CD4-positive, CD25-positive, alpha-beta regulatory T cell (primary cell): ENCODE measurements around the gene RRP9. TPM values are rescaled to one million over a fixed set of nuclear protein-coding genes. Genes with fewer than 3 reads are reported as not detected.
"Not testable (repeated sequence)": the region's sequence is repeated elsewhere in the genome, so short reads cannot be mapped to it uniquely, and the experiment has no call there.

ENCODE experiments used
- ATAC-seq, 2 donors: fragments of 150-1000 bp; cut with Tn5 transposase; one replicate each; pipeline ENCODE4 v1.10.0; 2021; ENCODE audit warnings: low read depth in 2 of 2, moderate number of reproducible peaks in 2 of 2, moderate library complexity in 1 of 2
- DNase-seq, 3 donors: peaks; one replicate each; pipeline versions ENCODE4 v3.0.0 to v3.0.0-alpha.2; 2012 to 2022; ENCODE audit warnings: mixed read lengths in 1 of 3
- H3K27ac ChIP-seq: one replicate; pipeline ENCODE4 v1.7.0; 2013; ENCODE audit warnings: mild to moderate bottlenecking, low read length; ENCODE audit not compliant: insufficient read depth, poor library complexity, severe bottlenecking
- H3K27me3 ChIP-seq: one replicate; pipeline ENCODE4 v1.7.0; 2013; ENCODE audit warnings: low read length; ENCODE audit not compliant: control insufficient read depth, insufficient read depth
- H3K36me3 ChIP-seq: one replicate; pipeline ENCODE4 v1.7.0; 2013; ENCODE audit warnings: mild to moderate bottlenecking, low read length, moderate library complexity; ENCODE audit not compliant: control insufficient read depth, insufficient read depth
- H3K4me1 ChIP-seq: 2 replicates; pipeline ENCODE4 v1.7.0; 2013; ENCODE audit warnings: mild to moderate bottlenecking, low read length; ENCODE audit not compliant: insufficient read depth, control insufficient read depth, poor library complexity, severe bottlenecking
- H3K4me3 ChIP-seq: one replicate; pipeline ENCODE4 v1.7.0; 2013; ENCODE audit warnings: low read depth, mild to moderate bottlenecking, low read length, moderate library complexity
- H3K9me3 ChIP-seq, 2 experiments: 1 replicate in 1 of 2; 2 replicates in 1 of 2; pipeline ENCODE4 v1.7.0; 2013; ENCODE audit warnings: low read length in 2 of 2, mild to moderate bottlenecking in 1 of 2, moderate library complexity in 1 of 2; ENCODE audit not compliant: control insufficient read depth in 2 of 2
- H3K27ac Mint-ChIP-seq, 3 donors: one replicate each; pipeline ENCODE4 v1.8.0; 2020 to 2022; ENCODE audit warnings: mild to moderate bottlenecking in 3 of 3, mixed read lengths in 3 of 3, moderate library complexity in 2 of 3
- H3K27me3 Mint-ChIP-seq: one replicate; pipeline ENCODE4 v1.8.0; 2022; ENCODE audit warnings: mild to moderate bottlenecking, mixed read lengths
- H3K36me3 Mint-ChIP-seq: one replicate; pipeline ENCODE4 v1.8.0; 2020; ENCODE audit warnings: mixed read lengths
- H3K4me1 Mint-ChIP-seq, 4 donors: one replicate each; pipeline ENCODE4 v1.8.0; 2020 to 2022; ENCODE audit warnings: mixed read lengths in 4 of 4, mild to moderate bottlenecking in 1 of 4
- H3K4me3 Mint-ChIP-seq, 4 donors: one replicate each; pipeline ENCODE4 v1.8.0; 2020 to 2022; ENCODE audit warnings: mild to moderate bottlenecking in 4 of 4, mixed read lengths in 4 of 4, moderate library complexity in 3 of 4
- H3K9me3 Mint-ChIP-seq, 7 donors: one replicate each; pipeline ENCODE4 v1.8.0; 2020 to 2022; ENCODE audit warnings: mixed read lengths in 7 of 7, mild to moderate bottlenecking in 3 of 7, moderate library complexity in 2 of 7
- polyA plus RNA-seq, 4 donors: library from polyadenylated mRNA; unstranded; fragments of 300-500 nt; fragmentation: Illumina TruSeq; gene quantifications; one replicate each; pipeline ENCODE4 v1.2.3, GENCODE V29; 2021
- total RNA-seq: library from RNA; stranded (reverse); gene quantifications from one replicate; pipeline ENCODE4 v1.2.3, GENCODE V29; 2022

RRP9 gene
- total and polyA plus RNA-seq, 5 donors from 2014 or later = 11.2 to 25.4 (median 22.2) TPM

DNA sequence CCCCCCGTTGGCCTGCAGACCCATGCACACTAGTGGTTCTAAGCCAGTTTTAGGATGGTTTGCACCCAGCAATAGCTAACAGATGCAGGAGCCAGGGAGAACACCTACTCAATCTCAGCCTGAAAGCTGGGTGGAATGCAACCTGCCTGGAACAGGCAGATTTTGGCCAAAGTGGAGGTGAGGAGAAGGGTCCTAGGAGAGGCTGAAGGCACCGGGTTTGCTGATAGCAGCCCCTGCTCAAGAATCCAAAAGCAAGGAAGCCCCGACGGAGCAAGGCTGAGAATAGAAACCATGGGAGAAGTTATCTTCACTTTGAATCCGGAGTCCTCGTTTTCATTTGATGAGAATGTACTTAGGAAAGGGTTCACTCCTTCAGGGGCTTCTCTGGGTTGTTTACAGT lies 9.9 kb downstream of the RRP9 start:
- no peaks in the 10 kb centered on the region for H3K4me1 Mint-ChIP-seq
- H3K4me1 ChIP-seq = no peaks in the 10 kb centered on the region
- no peak for ATAC-seq
- H3K9me3 Mint-ChIP-seq = peaks cover 0 to 2% (median 0%) of the 10 kb centered on the region in 7 donors
- peaks cover 25% of the 10 kb centered on the region for H3K36me3 Mint-ChIP-seq
- H3K27me3 Mint-ChIP-seq = no peaks in the 10 kb centered on the region
- H3K9me3 ChIP-seq = no peaks in the 10 kb centered on the region
- H3K4me3 Mint-ChIP-seq = no peak overlapping the region
- no peak overlapping the region for H3K27ac ChIP-seq
- H3K36me3 ChIP-seq = peaks cover 37% of the 10 kb centered on the region
- no peaks in the 10 kb centered on the region for H3K27me3 ChIP-seq
- no peak overlapping the region for H3K27ac Mint-ChIP-seq
- H3K4me3 ChIP-seq = no peak overlapping the region
- no peak for DNase-seq

- Histone ChIP-seq H3K4me1 (no peaks in the 10 kb centered on the region), H3K27ac (no peak overlapping the region), H3K9me3 (no peaks in the 10 kb centered on the region), H3K36me3 (peaks cover 25% of the 10 kb centered on the region), H3K4me3 (no peak overlapping the region), H3K27me3 (no peaks in the 10 kb centered on the region)
- Mint-ChIP-seq H3K4me3 (no peak overlapping the region), H3K27ac (no peak overlapping the region), H3K9me3 (peaks cover 0 to 2% (median 0%) of the 10 kb centered on the region in 7 donors), H3K27me3 (no peaks in the 10 kb centered on the region), H3K36me3 (peaks cover 21% of the 10 kb centered on the region), H3K4me1 (no peaks in the 10 kb centered on the region)
- DNase-seq (no peak), ATAC-seq (no peak)
These were observed 11.3 kb downstream of the RRP9 start for GRCh38 chr3:51930439-51930838.

GRCh38 chr3:51929420-51930003 lies 12.2 kb downstream of the RRP9 start:
- no peaks in the 10 kb centered on the region for H3K9me3 ChIP-seq
- H3K36me3 ChIP-seq = peaks cover 16% of the 10 kb centered on the region
- H3K4me1 ChIP-seq = no peaks in the 10 kb centered on the region
- Mint-ChIP-seq H3K4me1 (no peaks in the 10 kb centered on the region), H3K36me3 (peaks cover 16% of the 10 kb centered on the region), H3K9me3 (peaks cover 0 to 2% (median 0%) of the 10 kb centered on the region in 7 donors), H3K27ac (no peak overlapping the region), H3K4me3 (no peak overlapping the region), H3K27me3 (no peaks in the 10 kb centered on the region)
- ATAC-seq (no peak), DNase-seq (no peak)
- no peak overlapping the region for H3K27ac ChIP-seq
- no peaks in the 10 kb centered on the region for H3K27me3 ChIP-seq
- no peak overlapping the region for H3K4me3 ChIP-seq

- DNase-seq, H3K9me3 Mint-ChIP-seq, H3K4me1 ChIP-seq, H3K27me3 ChIP-seq, H3K4me3 Mint-ChIP-seq, H3K9me3 ChIP-seq, H3K27me3 Mint-ChIP-seq, H3K27ac Mint-ChIP-seq, H3K4me3 ChIP-seq, ATAC-seq, H3K4me1 Mint-ChIP-seq, H3K27ac ChIP-seq: not testable (repeated sequence)
- peaks cover 11% of the 10 kb centered on the region for H3K36me3 ChIP-seq
- H3K36me3 Mint-ChIP-seq = peaks cover 10% of the 10 kb centered on the region
These were observed 12.7 kb downstream of the RRP9 start for GRCh38 chr3:51928981-51929380.

DNA sequence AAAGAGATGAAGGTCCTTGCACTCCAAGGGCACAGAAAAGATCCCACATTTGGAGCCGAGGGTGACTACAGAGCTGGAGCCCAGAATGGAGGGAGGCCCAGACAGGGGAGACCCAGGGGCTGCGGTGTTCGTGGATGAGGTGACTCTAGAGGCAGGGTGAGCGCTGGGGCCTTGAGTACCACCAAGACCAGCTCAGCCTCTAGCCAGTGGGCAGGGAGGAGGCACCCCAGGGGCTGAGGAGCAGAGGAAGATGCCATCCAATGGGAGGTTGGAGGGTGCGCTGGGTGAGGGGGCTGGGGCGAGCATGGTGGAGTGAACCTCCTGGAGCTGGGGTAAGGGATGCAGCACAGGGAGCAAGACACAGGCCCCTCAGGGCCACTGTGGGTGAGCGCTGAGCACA lies 13.3 kb downstream of the RRP9 start:
- H3K4me3 Mint-ChIP-seq = peak overlapping the region in 1 of 4 donors; percentile 63
- no peak overlapping the region for H3K27ac Mint-ChIP-seq
- H3K27me3 Mint-ChIP-seq = no peaks in the 10 kb centered on the region
- no peaks in the 10 kb centered on the region for H3K4me1 Mint-ChIP-seq
- H3K27me3 ChIP-seq = no peaks in the 10 kb centered on the region
- ATAC-seq (no peak), DNase-seq (no peak)
- no peaks in the 10 kb centered on the region for H3K4me1 ChIP-seq
- no peaks in the 10 kb centered on the region for H3K9me3 ChIP-seq
- H3K27ac ChIP-seq = no peak overlapping the region
- H3K9me3 Mint-ChIP-seq = peaks cover 0 to 2% (median 0%) of the 10 kb centered on the region in 7 donors
- H3K36me3 ChIP-seq = peaks cover 7% of the 10 kb centered on the region
- peaks cover 7% of the 10 kb centered on the region for H3K36me3 Mint-ChIP-seq
- H3K4me3 ChIP-seq = no peak overlapping the region

DNA sequence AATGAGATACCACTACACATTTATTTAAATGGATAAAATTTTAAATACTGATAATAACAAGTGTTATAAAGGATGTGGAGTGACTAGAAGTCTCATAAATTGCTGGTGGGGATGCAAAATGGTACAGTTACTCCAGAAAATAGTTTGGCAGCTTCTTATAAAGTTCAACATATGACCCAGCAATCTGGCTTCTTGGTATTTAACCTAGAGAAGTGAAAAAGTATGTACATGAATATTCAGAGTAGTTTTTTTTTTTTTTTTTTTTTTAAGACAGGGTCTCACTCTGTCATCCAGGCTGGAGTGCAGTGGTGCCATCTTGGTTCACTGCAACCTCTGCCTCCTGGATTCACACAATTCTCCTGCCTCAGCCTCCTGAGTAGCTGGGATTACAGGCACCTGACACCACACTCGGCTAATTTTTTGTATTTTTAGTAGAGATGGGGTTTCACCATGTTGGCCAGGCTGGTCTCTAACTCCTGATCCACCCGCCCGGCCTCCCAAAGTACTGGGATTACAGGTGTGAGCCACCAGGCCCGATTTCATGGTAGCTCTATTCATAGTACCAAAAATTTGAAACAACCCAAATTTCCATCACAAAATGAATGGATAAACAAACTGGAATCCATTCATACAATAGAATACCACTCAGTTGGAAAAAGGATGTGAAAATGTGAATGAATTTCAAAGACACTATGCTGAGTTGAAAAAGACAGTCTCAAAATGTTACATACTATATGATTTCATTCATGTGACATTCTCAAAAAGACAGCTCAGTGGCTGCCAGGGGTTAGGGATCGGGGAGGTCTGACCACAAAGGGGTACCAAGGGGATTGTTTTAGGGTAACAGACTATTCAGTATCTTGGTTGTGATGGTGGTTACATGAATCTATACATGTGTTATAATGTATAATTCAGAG lies 14.4 kb downstream of the RRP9 start:
- no peak for DNase-seq
- Mint-ChIP-seq H3K27me3 (peaks cover 7% of the 10 kb centered on the region), H3K4me3 (no peak overlapping the region), H3K9me3 (peaks cover 0 to 2% (median 0%) of the 10 kb centered on the region in 7 donors), H3K36me3 (peaks cover 3% of the 10 kb centered on the region), H3K27ac (no peak overlapping the region), H3K4me1 (no peaks in the 10 kb centered on the region)
- Histone ChIP-seq H3K36me3 (no peaks in the 10 kb centered on the region), H3K9me3 (no peaks in the 10 kb centered on the region), H3K4me1 (no peaks in the 10 kb centered on the region), H3K27ac (no peak overlapping the region), H3K27me3 (no peaks in the 10 kb centered on the region), H3K4me3 (no peak overlapping the region)
- no peak for ATAC-seq

DNA sequence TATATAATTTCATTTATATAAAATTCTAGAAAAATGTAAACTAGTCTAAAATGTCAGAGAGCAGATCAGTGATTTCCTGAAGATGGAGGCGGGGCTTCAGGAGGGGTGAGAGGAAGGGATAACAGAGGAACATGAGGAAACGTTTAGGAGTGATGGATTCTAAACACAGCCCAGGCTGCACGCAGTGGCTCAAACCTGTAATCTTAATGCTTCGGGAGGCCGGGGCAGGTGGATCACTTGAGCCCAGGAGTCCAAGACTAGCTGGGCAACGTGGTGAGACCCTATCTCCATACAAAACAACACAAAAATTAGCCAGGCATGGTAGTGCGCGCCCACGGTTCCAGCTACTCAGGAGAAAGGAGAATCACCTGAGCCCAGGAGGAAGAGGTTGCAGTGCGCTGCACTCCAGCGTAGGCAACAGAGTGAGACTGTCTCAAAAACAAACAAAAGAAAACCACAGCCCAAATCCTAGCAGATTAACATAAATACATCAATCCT lies 20.6 kb downstream of the RRP9 start:
- no peaks in the 10 kb centered on the region for H3K36me3 Mint-ChIP-seq
- H3K27me3 Mint-ChIP-seq = peaks cover 28% of the 10 kb centered on the region
- H3K27me3 ChIP-seq = no peaks in the 10 kb centered on the region
- H3K4me3 Mint-ChIP-seq = no peak overlapping the region
- no peaks in the 10 kb centered on the region for H3K36me3 ChIP-seq
- no peaks in the 10 kb centered on the region for H3K4me1 ChIP-seq
- H3K9me3 Mint-ChIP-seq = no peaks in the 10 kb centered on the region
- H3K27ac ChIP-seq = no peak overlapping the region
- H3K27ac Mint-ChIP-seq = no peak overlapping the region
- H3K9me3 ChIP-seq = no peaks in the 10 kb centered on the region
- H3K4me1 Mint-ChIP-seq = no peaks in the 10 kb centered on the region
- H3K4me3 ChIP-seq = no peak overlapping the region
- ATAC-seq (no peak), DNase-seq (no peak)
